ENCODE results near the gene PCDHAC2.

Gene PCDHAC2

DNA sequence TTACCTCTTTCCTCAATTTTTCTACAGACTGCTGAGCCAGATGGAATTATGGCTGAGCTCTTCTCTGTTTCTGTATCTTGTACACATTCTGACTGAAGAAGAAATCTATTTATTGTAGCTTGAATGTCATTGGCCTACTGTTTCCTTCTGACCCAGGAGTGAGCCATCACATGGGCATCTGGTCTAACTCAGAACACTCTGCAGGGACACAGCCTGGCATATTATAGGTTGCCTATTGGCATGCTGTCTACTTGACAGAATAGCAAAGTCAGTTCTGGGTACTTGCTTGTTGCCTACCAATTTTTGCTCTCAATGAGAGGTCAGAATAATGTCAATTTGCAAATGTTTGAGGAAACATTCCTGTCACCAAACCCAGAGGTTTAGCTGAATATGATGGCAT lies 7.3 kb downstream of the PCDHAC2 start:
- no peaks in the 10 kb centered on the region for H3F3A ChIP-seq (ENCODE audit: insufficient read depth, low read length)
- no peak overlapping the region for H2AFZ ChIP-seq (ENCODE audit: low read length)
- H3K79me2 ChIP-seq (ENCODE audit: insufficient read depth, low read length): no peaks in the 10 kb centered on the region
- no peak overlapping the region for H3K27ac ChIP-seq (ENCODE audit: low read depth, low read length, poor library complexity, severe bottlenecking)
- TF ChIP-seq, protein P1, sequence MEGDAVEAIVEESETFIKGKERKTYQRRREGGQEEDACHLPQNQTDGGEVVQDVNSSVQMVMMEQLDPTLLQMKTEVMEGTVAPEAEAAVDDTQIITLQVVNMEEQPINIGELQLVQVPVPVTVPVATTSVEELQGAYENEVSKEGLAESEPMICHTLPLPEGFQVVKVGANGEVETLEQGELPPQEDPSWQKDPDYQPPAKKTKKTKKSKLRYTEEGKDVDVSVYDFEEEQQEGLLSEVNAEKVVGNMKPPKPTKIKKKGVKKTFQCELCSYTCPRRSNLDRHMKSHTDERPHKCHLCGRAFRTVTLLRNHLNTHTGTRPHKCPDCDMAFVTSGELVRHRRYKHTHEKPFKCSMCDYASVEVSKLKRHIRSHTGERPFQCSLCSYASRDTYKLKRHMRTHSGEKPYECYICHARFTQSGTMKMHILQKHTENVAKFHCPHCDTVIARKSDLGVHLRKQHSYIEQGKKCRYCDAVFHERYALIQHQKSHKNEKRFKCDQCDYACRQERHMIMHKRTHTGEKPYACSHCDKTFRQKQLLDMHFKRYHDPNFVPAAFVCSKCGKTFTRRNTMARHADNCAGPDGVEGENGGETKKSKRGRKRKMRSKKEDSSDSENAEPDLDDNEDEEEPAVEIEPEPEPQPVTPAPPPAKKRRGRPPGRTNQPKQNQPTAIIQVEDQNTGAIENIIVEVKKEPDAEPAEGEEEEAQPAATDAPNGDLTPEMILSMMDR (IDR thresholded peaks at IDR 0.05; ENCODE audit: low read length): no peak
- no peak for TF ChIP-seq EZH2 (IDR thresholded peaks at IDR 0.05; ENCODE audit: borderline replicate concordance, low read length)
- H3K9me2 ChIP-seq (ENCODE audit: low read depth, low read length): no peaks in the 10 kb centered on the region
- no peaks in the 10 kb centered on the region for H3K27me3 ChIP-seq (ENCODE audit: insufficient read depth, low read length)
- H4K20me1 ChIP-seq (ENCODE audit: insufficient read depth, low read length): no peaks in the 10 kb centered on the region
- no peaks in the 10 kb centered on the region for H3K9me3 ChIP-seq (ENCODE audit: low read length)
- H3K9ac ChIP-seq (ENCODE audit: low read length): no peak overlapping the region
- H3K4me3 ChIP-seq (ENCODE audit: low read depth, low read length, poor library complexity, severe bottlenecking): no peak overlapping the region
- H3K4me1 ChIP-seq (ENCODE audit: insufficient read depth, low read length, severe bottlenecking): no peaks in the 10 kb centered on the region
- H3K4me2 ChIP-seq (ENCODE audit: low read length): no peak overlapping the region
- no peaks in the 10 kb centered on the region for H3K36me3 ChIP-seq (ENCODE audit: insufficient read depth, low read length)

DNA sequence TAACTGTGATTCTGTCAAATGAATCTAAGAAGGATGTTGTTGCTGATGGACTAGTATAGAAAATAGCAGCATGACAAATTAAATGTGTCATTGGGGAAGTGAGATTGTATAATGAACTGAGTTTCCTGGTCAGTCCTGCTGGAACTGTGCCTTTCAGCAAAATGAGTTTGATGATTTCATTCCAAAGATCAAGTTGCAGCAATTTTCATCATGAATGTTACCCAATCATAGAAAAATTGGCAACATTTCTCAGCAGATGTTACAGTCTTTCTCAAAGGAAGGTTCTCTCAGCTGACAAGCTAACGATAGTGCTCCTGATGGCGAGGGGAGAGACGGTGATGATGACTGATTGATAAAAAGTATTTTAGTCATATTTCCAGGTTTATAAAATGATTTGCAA lies 10.7 kb downstream of the PCDHAC2 start:
- H3K9me2 ChIP-seq (ENCODE audit: low read depth, low read length): no peaks in the 10 kb centered on the region
- no peaks in the 10 kb centered on the region for H3K36me3 ChIP-seq (ENCODE audit: insufficient read depth, low read length)
- no peaks in the 10 kb centered on the region for H4K20me1 ChIP-seq (ENCODE audit: insufficient read depth, low read length)
- H3F3A ChIP-seq (ENCODE audit: insufficient read depth, low read length): no peaks in the 10 kb centered on the region
- TF ChIP-seq EZH2 (IDR thresholded peaks at IDR 0.05; ENCODE audit: borderline replicate concordance, low read length): no peak
- TF ChIP-seq, protein P1 (IDR thresholded peaks at IDR 0.05; ENCODE audit: low read length): no peak
- no peaks in the 10 kb centered on the region for H3K27me3 ChIP-seq (ENCODE audit: insufficient read depth, low read length)
- no peak overlapping the region for H3K4me3 ChIP-seq (ENCODE audit: low read depth, low read length, poor library complexity, severe bottlenecking)
- no peak overlapping the region for H3K9ac ChIP-seq (ENCODE audit: low read length)
- H3K4me1 ChIP-seq (ENCODE audit: insufficient read depth, low read length, severe bottlenecking): no peaks in the 10 kb centered on the region
- no peak overlapping the region for H3K4me2 ChIP-seq (ENCODE audit: low read length)
- no peak overlapping the region for H2AFZ ChIP-seq (ENCODE audit: low read length)
- H3K27ac ChIP-seq (ENCODE audit: low read depth, low read length, poor library complexity, severe bottlenecking): no peak overlapping the region
- no peaks in the 10 kb centered on the region for H3K9me3 ChIP-seq (ENCODE audit: low read length)
- H3K79me2 ChIP-seq (ENCODE audit: insufficient read depth, low read length): no peaks in the 10 kb centered on the region

DNA sequence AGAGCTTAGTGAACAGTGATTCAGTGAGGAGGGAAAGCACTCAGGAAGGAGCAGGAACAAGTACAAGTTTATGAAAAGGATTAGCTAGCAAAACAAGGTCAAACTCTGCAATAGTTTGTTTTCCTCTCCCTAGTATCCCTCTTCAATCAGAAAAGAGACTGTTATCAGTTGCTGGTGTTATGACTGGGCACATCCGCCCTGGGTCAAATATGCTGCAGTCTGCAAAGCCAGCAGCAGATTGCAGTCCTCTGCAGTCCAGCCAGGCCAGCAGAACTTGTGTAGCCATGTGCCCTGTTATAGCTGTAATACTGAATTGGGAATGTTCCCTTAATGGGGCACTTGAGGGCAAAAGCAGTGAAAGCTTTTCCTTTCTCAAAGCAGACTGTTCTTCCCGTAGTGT lies 12.0 kb downstream of the PCDHAC2 start:
- Histone ChIP-seq H3K36me3 (ENCODE audit: insufficient read depth, low read length) (no peaks in the 10 kb centered on the region), H3K9me3 (ENCODE audit: low read length) (no peaks in the 10 kb centered on the region), H3F3A (ENCODE audit: insufficient read depth, low read length) (no peaks in the 10 kb centered on the region), H3K79me2 (ENCODE audit: insufficient read depth, low read length) (no peaks in the 10 kb centered on the region), H4K20me1 (ENCODE audit: insufficient read depth, low read length) (no peaks in the 10 kb centered on the region), H3K4me1 (ENCODE audit: insufficient read depth, low read length, severe bottlenecking) (no peaks in the 10 kb centered on the region), H3K9ac (ENCODE audit: low read length) (no peak overlapping the region), H3K27me3 (ENCODE audit: insufficient read depth, low read length) (no peaks in the 10 kb centered on the region), H2AFZ (ENCODE audit: low read length) (no peak overlapping the region), H3K9me2 (ENCODE audit: low read depth, low read length) (no peaks in the 10 kb centered on the region), H3K27ac (ENCODE audit: low read depth, low read length, poor library complexity, severe bottlenecking) (no peak overlapping the region), H3K4me2 (ENCODE audit: low read length) (no peak overlapping the region), H3K4me3 (ENCODE audit: low read depth, low read length, poor library complexity, severe bottlenecking) (no peak overlapping the region)
- no peak for TF ChIP-seq EZH2 (IDR thresholded peaks at IDR 0.05; ENCODE audit: borderline replicate concordance, low read length)
- TF ChIP-seq, protein P1 (IDR thresholded peaks at IDR 0.05; ENCODE audit: low read length): no peak

All from OCI-LY1 (cell line).